Spleen (tissue), 7 donors: ENCODE data around the gene GALNT11.
"Not testable (repeated sequence)": the region's sequence is repeated elsewhere in the genome, so short reads cannot be mapped to it uniquely, and the experiment has no call there.

ENCODE experiments used
- POLR2A ChIP-seq, 3 donors: fragments of 450-650 bp; IDR thresholded peaks; one replicate each; pipeline ENCODE4 v1.5.1; 2017; ENCODE audit warnings: antibody characterized with exemption in 3 of 3, mild to moderate bottlenecking in 1 of 3
- TF ChIP-seq, protein P1 (sequence below), 11 experiments: fragments of 200-600 bp in 7 of 11; fragments of 450-650 bp in 4 of 11; sonication (generic) in 4 of 11; IDR thresholded peaks in 8 of 11; conservative IDR thresholded peaks in 3 of 11; 1 replicate in 7 of 11; 2 replicates in 4 of 11; pipeline versions ENCODE4 v1.4.0 to v1.8.0; 2016 to 2021; ENCODE audit warnings: antibody characterized with exemption in 11 of 11, inconsistent platforms in 4 of 11, mild to moderate bottlenecking in 1 of 11
- donor health status: DM: no; HTN: no; CAD: no; lungs with moderate emphysema.
- donor health status: DM: no; HTN: no; CAD: no.
- donor health status: DM: no; HTN: no; CAD: no.

GRCh38 chr7:152038410-152038809 lies 12.9 kb downstream of the GALNT11 start:
- TF ChIP-seq, protein P1, sequence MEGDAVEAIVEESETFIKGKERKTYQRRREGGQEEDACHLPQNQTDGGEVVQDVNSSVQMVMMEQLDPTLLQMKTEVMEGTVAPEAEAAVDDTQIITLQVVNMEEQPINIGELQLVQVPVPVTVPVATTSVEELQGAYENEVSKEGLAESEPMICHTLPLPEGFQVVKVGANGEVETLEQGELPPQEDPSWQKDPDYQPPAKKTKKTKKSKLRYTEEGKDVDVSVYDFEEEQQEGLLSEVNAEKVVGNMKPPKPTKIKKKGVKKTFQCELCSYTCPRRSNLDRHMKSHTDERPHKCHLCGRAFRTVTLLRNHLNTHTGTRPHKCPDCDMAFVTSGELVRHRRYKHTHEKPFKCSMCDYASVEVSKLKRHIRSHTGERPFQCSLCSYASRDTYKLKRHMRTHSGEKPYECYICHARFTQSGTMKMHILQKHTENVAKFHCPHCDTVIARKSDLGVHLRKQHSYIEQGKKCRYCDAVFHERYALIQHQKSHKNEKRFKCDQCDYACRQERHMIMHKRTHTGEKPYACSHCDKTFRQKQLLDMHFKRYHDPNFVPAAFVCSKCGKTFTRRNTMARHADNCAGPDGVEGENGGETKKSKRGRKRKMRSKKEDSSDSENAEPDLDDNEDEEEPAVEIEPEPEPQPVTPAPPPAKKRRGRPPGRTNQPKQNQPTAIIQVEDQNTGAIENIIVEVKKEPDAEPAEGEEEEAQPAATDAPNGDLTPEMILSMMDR (IDR thresholded peaks at IDR 0.05 in 8 of 11, conservative IDR thresholded peaks at IDR 0.05 in 3 of 11): not testable (repeated sequence)
- TF ChIP-seq POLR2A (IDR thresholded peaks at IDR 0.05): not testable (repeated sequence)
